ENCODE data around the gene FOXK1.

DNA sequence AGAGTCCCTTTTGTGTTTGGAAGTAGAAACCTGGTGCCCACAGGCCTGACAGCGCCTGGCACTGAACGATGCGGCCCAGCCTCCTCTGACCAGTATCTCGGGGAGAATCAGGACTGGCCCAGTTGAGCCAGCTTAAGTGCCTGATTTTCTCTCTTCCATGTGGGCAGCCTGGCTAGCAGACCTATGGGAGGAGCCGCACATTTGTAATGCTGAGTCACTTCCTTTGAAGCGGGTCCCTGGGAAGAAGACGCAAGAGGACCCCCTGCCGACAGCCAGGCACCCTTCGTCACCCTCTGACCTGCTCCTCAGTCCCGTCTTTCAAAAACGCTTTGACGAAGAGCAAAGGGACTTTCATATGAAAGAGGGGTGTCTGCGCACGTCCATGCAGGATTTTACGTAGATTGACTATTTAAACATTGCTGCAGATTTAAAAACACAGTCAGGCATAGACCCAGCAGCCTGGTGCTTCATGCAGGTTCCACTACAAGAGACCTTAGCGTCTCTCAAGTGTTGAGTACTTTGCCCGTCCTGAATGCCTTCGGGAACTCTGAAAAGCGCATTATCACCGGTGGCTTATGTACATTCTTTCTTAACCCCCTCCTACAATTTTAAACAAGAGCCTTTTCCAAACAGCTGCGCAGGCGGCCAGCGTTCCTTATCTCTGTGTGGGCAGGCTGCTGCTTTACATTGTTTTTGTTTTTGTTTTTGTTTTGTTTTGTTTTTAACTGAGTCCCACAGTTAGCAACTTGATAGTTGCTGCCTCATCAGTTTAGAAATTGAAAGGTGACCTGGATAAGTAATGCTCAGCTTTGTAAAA lies 56.8 kb downstream of the FOXK1 start:
- TF ChIP-seq, protein P1, sequence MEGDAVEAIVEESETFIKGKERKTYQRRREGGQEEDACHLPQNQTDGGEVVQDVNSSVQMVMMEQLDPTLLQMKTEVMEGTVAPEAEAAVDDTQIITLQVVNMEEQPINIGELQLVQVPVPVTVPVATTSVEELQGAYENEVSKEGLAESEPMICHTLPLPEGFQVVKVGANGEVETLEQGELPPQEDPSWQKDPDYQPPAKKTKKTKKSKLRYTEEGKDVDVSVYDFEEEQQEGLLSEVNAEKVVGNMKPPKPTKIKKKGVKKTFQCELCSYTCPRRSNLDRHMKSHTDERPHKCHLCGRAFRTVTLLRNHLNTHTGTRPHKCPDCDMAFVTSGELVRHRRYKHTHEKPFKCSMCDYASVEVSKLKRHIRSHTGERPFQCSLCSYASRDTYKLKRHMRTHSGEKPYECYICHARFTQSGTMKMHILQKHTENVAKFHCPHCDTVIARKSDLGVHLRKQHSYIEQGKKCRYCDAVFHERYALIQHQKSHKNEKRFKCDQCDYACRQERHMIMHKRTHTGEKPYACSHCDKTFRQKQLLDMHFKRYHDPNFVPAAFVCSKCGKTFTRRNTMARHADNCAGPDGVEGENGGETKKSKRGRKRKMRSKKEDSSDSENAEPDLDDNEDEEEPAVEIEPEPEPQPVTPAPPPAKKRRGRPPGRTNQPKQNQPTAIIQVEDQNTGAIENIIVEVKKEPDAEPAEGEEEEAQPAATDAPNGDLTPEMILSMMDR (IDR thresholded peaks at IDR 0.05), result no peak
- TF ChIP-seq POLR2A (IDR thresholded peaks at IDR 0.05), result peak in 1 of 2 donors; percentile 20

Data from adrenal gland (tissue), 5 donors.